Stimulated activated CD4-positive, alpha-beta T cell treated with anti-CD3 and anti-CD28 coated beads, Interleukin-12 subunit alpha, Interleukin-12 subunit beta, amount 100 ng/mL, for 24 hours (primary cell): ENCODE data around the gene IFNW1.
"Not testable (repeated sequence)": the region's sequence is repeated elsewhere in the genome, so short reads cannot be mapped to it uniquely, and the experiment has no call there.

ENCODE experiments used
- DNase-seq, 2 experiments: peaks; one replicate each; pipeline ENCODE4 v3.0.0-alpha.2; 2020; ENCODE audit warnings: low read depth in 2 of 2

Gene IFNW1

GRCh38 chr9:21141427-21141882, at the start of gene IFNW1:
IFNW1 (minus strand) TSS chr9:21141832; CDS start chr9:21141570, 262 bp downstream.
- no peak for DNase-seq

DNA sequence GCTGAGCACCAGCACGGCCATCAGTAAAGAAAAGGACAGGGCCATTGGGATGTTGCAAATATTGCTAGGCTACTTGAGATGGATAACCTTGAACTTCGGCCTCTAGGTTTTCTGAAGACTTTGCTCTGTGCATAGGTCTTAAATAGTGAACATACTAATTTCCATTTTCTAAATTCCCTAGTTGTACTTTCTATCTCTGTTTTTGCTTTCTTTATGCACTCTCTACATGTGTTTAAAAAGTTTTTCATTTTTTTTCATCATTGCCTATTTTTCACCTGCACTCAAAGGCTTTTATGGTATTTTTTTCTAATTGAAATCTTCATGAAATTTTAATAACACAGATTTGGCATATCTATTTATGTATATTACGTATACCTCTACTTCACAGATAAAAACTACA, 45.9 kb upstream of the IFNW1 start, which contains the start of gene IFNA4:
Gene IFNA4, minus strand, starts transcription at position 101 of the 400 bp plus-strand sequence. Its CDS starts 56 bp downstream, at position 45.
- not testable (repeated sequence) for DNase-seq

DNA sequence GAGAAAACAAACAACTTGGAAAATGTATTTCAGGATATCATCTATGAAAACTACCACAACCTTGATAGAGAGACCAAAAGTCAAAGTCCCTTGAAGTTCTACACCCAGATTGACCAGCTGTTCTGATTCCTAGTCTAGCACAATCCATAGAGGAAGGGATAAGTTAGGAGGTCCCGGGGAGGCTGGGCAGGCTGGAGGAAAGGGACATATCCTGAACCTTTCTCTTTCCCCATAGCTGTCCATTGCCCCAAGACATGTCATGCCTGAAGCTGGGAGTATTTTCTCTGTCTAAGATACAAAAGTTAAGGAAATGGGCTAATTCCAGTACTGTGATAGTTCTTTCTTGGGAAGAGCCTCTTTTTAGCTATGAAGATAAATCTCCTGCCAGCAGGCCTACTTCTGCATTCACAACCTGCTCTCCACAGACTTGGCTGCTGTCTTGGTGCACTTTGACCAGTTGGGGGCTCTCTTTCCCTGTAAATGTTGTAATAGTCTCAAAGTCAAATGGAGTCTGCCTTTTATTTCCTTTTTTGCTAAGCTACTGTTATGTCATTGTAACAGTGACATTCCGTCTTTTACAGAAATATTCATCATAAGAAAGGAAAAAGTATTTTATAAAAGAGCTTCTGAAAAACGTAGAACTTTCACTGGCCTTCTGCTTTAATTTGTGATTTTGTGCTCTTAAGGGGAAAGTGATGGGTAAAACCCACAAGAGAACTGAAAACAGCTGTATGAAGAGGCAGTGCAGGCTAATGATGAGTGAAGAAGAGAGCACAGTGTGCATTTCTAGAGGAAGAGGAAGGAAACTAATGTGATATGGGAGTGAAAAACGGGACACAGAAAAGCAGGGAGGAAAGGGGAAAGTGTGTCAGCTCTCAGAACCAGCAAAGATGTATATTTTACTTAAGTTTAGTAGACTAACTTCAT, 41.4 kb upstream of the IFNW1 start:
- DNase-seq: not testable (repeated sequence)

- DNase-seq: no peak
These were observed 33.0 kb upstream of the IFNW1 start for GRCh38 chr9:21174671-21175070.

DNA sequence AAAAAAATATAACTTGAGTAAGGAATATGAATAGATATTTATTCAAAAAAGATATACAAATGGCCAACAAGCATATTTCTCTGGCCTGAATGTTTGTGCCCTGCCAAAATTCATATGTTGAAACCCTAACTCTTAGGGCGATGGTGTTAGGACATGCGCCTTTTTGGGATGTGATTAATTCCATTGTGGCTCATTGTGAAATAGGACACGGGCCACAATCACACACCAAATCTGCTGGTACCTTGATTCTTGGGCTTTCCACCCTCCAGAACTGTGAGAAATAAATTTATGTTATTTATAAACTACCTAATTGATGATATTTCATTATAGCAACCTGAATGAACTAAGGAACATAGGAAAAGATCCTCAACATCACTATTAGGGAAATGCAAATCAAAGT, 30.5 kb upstream of the IFNW1 start:
- no peak for DNase-seq

- DNase-seq: no peak
These were observed 29.7 kb upstream of the IFNW1 start for GRCh38 chr9:21171351-21171750.

GRCh38 chr9:21166560-21166959, 24.9 kb upstream of the IFNW1 start, which contains the start of gene IFNA21:
IFNA21 (minus strand) TSS chr9:21166660; CDS start chr9:21166612, 48 bp downstream.
- not testable (repeated sequence) for DNase-seq

DNA sequence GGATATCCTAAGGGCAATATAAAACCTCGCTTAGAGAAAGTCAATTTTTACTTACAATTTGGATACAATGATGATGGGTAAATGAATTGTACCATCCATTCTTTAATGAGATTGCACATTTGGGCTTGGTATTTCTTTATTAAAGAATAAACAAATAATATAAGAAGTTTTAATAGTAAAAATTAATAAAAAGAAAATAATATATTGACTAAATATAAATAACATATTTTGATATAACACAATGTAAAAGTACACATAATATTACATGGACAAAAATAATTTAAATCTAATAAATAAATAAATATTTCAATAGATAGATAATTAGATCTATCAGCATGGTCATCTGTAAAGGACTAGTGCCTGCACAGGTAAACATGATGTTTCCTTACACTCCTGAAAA, 23.9 kb upstream of the IFNW1 start:
- no peak for DNase-seq

- no peak for DNase-seq
These were observed 18.5 kb upstream of the IFNW1 start for GRCh38 chr9:21160178-21160577.

- DNase-seq: no peak
These were observed 13.9 kb upstream of the IFNW1 start for GRCh38 chr9:21155501-21155900.

DNA sequence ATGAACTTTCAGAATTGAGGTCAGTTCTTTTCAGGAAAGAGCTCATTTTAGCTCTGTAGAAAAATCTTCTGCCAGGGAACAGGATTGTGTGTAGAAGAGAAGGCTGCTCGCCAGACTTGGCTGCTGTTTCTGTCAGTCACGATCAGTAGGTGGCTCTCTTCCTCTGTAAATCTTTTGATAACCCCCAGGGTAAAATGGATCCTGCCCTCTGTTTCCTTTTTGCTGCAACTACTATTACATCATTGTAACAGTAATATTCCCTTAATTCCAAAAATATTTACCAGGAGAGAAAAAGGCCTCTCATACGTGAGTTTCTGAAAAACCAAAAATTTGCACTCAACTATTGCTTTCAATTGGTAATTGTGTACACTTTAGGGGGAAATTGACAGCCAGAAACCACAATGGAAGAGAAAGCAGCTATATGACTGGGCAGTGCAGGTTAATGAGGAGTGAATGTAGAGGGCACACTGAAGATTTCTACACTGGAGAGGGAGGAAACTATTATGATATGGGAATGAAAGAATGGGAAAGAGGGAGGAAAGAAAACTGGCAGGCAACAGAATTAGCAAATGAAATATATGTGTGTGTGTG, 12.5 kb upstream of the IFNW1 start:
- no peak for DNase-seq

DNA sequence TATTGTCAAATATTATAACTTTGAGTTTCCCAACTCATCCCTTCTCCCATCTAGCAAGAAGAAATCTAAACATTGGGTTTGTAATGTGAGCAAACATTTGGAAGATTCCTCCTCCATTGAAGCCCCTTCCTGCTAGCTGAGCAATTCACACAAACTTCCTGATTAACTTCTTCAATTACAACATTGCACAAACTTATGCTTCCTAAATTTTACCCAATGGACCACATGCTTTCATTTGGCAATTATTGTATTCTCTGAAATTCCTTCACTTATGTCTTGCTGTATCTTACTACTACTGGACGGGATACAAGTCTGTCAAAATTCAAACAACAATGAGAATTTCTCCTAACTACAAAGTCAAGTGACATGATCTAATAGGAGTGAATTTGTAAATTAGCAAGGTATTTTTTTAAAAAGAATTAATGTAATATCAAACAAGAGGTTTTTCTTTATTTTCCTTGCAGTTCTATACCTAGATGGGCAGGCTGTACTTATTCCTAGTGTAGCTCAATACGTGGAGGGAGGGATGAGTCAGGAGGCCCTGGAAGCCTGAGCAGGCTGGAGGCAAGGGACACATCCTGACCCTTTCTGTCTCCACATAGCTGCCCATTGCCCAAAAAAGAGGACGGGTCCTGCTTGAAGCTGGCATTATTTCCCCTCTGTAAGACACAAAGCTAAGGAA, 11.8 kb upstream of the IFNW1 start:
- no peak for DNase-seq

DNA sequence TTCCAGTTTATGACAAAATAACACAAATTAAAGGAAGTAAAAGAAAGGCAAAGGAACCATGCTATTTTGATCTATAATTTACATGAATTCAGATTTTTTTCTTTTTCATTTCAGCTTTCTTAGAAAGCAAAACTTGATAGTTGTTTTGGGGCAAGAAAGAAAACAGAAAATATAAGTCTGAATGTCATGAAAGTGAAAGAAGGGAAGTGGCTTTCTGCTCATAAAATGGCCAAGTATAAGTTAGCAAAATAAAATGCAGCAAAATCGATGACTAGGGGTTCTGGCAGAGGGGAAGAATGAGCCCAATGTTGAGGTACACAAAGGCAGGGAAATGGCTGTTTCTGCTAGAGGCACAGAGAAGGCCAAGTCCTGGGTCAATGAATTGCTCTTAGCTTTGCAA, 3.0 kb upstream of the IFNW1 start:
- no peak for DNase-seq

DNA sequence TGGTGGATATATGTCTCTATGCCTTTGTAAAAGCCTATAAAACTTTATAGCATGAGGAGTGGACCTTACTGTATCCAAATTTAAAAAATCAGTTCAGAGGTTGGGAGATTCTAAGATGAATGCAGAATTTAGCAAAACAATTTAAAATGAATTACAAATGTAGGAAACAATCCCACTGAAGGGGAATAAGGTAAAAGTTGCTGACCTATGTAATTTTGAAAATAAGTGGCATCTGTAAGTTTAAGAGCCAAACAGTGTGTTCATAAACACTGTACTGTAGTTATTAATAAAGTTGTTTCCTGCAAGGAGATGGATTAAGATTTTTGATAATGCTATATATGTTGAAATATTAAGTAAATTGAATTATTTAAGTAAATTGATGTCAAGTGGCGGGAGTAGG, 4.6 kb downstream of the IFNW1 start:
- no peak for DNase-seq

GRCh38 chr9:21135736-21136135, 5.9 kb downstream of the IFNW1 start:
- no peak for DNase-seq

- not testable (repeated sequence) for DNase-seq
These were observed 13.4 kb downstream of the IFNW1 start for GRCh38 chr9:21128186-21128585.

GRCh38 chr9:21121595-21122251, 19.9 kb downstream of the IFNW1 start:
- no peak for DNase-seq

GRCh38 chr9:21121079-21121478, 20.6 kb downstream of the IFNW1 start:
- DNase-seq: no peak

DNA sequence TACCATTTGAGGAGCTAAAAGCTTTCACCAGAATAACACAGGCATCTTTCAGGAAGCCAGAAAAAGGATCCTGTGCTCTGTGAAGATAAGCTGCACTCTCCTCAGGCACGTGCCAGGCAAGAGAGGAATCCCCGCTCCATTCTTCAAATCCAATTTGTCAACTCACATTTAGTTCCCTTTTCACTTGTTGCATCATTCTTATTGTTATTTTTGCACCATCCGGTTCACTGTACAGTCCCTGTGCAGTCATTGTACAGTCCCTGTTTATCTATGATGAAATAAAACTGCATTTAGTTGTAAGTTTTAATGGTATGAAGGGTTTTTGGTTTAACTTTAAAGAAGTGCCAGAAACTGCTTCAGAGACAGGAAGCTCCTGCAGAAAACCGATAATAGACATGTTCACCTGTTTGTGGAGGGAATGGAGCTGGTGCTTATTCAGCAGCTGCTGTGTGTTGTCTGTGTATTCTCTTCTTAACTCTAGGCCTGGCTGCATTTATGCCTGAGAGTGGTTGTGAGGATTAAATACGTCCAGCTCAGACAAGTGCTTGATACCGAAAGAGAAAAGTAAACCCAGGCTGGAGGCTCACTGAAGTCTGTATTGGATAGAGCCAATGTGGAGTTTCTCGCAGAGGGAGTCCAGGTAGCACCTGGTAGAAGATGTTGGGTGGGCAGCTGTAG, 22.4 kb downstream of the IFNW1 start:
- no peak for DNase-seq

DNA sequence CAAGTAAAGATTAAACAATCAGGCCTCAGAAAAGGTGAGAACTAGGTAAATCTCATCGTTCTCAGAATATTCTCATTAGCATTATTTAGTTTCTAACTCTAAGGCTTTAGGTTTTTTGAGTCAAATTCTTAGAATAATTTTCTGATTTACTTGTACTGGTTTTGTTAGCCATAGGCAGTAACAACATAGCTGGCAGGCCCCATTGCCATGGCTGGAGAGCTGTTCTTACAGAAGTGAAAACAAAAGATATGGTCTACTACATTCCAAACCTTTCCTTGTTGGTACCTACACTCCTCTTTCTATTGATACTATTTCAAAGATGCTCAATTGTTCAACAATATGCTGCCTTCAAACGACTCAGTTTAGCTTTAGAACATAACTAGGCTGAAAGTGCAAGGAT, 27.3 kb downstream of the IFNW1 start:
- no peak for DNase-seq
